GM12875 (cell line): ENCODE data around the gene TACC3.

Source experiments
- H3K4me3 ChIP-seq: one replicate; pipeline ENCODE4 v1.5.1; 2011; ENCODE audit warnings: low read depth, low read length, control low read depth
- TF ChIP-seq, protein P1 (sequence below): IDR thresholded peaks from 2 replicates; pipeline ENCODE4 v1.5.1; 2011; ENCODE audit warnings: low read depth, mild to moderate bottlenecking, control low read depth, inconsistent platforms, low read length, moderate library complexity, borderline replicate concordance; ENCODE audit not compliant: insufficient read depth

TACC3 gene

DNA sequence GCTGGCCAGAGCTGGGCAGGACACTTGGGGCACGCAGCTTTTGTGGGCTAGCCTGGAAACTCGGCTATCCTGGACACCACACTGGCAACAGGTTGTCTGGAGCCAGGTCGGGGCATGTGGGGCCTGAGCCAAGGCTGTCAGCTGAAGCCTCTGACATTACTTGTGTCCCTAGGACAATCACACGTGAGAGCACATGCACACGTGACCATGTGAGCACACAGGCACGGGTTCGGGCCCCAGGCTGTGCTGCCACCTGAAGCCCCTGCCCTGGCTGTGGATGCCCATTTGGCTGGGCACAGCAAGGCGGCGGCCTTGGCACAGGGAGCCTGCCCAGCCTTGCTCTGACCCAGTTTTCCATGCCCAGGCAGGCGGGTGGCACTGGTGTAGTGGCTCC lies 63.1 kb downstream of the TACC3 start:
- H3K4me3 ChIP-seq = no peak overlapping the region
- TF ChIP-seq, protein P1, sequence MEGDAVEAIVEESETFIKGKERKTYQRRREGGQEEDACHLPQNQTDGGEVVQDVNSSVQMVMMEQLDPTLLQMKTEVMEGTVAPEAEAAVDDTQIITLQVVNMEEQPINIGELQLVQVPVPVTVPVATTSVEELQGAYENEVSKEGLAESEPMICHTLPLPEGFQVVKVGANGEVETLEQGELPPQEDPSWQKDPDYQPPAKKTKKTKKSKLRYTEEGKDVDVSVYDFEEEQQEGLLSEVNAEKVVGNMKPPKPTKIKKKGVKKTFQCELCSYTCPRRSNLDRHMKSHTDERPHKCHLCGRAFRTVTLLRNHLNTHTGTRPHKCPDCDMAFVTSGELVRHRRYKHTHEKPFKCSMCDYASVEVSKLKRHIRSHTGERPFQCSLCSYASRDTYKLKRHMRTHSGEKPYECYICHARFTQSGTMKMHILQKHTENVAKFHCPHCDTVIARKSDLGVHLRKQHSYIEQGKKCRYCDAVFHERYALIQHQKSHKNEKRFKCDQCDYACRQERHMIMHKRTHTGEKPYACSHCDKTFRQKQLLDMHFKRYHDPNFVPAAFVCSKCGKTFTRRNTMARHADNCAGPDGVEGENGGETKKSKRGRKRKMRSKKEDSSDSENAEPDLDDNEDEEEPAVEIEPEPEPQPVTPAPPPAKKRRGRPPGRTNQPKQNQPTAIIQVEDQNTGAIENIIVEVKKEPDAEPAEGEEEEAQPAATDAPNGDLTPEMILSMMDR = no peak

DNA sequence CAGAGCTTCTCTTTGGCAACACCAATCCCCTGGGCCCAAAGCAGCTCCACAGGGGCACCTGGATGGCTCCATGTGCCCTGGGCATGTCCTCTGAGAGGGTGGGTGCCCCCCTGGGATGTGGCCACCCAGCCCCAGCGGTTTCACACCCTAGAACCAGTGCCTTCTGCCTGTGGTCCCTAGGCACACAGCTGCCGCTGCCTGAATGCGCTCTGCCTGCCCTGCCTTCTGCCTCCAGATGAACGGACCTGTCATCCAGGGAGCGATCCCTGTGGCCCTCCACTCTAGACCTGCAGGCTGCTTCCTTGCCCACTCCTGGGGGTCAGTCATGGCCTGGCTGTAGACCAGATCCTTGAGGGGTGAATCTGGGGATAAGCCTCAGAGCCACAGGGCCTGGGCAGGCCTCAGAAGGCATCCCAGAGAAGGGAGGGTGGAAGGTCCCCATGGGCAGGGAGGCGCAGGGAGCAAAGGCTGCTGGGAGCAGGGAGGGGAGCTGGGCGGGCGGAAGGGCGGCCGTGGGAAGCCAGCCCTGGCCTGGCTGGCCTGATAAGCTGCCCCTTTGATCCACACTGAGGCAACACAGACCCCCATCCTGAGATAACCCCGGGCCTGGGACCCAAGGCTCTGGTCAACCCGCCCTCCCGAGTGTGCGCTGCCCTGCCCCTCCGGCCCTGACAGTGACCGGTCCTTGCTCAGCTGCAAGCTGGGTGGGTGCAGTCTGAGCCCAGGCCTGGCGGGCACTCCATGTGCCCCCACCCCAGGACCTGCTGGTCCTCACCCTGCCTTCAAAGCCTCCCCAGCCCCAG lies 63.7 kb downstream of the TACC3 start:
- TF ChIP-seq, protein P1 = no peak
- no peak overlapping the region for H3K4me3 ChIP-seq

DNA sequence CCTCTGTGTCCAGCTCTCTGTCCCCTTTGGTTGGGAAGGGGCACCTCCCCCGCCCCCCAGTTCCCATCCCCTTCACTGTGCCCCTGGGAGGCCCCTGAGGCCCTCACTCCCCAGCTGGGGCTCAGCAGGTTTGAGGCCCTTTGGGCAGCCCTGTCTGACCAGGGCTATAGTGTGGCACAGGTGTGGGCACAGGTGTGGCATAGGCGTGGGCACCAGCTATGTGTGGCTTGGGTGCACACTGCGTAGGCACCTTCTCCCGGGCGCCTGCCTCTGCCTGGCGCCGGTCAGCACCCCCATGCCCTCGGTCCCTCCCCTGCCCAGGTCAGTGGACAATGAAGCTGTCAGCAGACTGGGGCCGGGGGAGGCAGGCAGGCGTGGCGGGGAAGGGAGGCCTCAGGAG lies 64.3 kb downstream of the TACC3 start:
- H3K4me3 ChIP-seq = no peak overlapping the region
- TF ChIP-seq, protein P1 = no peak

DNA sequence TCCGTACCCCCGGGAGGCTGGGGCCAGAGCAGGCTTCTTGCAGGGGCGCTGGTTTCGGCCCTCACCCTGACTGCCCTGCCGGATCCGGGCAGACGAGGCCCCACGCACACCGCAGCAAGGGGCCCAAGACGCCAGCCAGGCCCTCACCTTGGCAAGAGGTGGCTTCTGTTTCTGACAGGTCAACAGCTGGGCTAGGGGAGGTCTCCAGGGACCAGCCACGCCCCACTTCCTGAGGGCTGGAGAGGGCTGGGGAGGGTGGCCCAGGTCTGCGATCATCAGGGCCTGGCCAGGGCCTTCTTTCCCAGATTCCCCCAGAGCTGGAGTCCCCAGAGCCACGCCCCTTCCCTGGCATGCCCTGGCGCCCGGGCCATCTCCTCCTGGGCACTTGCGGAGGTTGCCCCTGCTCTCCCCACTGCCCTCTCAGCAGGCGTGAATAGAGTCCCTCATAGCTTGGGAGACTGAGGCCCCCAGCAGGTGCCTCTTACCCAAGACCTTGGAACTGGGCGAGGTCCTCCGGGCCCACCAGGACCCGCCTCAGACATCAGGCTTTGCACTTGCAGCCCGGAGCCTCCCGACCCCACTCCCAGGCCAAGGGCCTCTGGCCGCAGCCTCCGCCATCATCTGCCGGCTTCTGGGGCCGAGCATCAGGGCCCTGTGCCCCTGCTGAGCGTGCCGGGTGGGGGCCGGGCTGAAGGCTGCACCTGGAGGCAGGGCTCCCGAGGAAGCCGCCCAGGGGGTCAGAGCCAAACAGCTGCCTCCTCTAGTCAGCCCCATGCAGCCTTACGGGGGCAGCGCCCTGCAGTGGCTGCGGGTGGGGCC lies 65.4 kb downstream of the TACC3 start:
- TF ChIP-seq, protein P1 = no peak
- H3K4me3 ChIP-seq = no peak overlapping the region

DNA sequence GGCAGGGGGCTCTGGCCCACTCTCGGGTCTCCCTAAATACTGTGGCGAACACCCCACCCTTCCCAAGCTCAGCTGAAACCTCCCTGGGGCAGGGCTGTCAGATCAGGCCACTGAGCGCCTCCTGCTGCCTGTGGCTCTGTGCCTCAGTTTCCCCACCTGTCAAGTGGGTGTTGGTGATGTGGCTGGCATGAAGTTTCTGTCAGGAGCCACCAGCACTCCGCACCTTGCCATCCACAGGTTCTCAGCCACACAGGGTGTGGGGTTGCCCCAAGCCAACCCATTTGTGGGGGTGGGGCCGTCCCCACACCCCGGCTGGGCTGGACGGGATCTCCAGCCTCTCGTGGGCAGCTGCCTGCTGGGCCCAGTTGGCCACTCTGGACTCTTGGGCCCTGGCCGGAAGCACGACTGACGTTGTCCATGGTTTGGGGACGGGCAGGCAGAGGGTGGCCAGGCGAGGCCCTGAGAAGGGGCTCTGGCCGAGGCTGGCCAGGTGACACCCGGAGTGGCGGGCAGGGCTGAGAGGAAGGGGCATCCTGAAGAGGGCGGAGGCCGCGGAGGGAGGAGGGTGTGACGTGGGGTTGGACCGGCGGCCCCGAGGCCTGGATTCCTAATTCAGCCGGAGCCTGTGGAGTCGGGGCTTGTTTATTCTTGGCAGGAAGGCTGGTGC lies 66.2 kb downstream of the TACC3 start:
- TF ChIP-seq, protein P1 = no peak
- H3K4me3 ChIP-seq = no peak overlapping the region

DNA sequence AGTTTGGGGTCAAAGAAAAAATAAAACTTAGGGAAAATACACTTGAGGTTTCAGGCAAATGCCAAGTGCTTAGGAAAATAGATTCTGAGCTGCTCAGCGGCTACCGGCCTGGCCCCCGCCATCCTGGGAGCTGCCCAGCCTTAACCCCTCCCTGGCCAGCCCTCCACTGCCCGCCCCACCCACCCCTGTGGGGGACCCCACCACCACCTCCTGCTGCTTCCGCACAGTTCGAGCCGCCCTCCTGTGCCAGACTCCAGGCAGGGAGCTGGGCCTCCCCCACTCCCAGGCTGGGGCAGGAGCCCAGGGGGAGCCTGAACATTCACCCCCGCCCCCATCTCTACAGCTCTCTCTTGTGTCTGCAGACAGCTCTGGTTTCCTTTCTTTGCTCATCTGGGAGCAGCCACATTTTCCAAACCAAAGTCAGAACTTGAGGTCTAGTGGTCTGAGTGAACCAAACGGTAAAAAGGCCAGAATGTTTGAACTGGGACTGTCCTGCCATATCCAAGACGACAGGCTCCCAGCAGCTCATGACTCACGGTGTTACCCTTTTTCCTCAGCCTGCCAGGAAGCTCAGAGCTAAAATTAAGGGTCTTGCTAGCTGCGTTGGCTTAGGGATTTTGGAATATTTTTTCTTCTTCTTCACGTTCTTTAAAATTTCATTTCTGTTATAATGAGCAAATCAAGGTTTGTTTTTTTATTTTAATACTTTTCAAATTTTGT lies 67.1 kb downstream of the TACC3 start:
- no peak overlapping the region for H3K4me3 ChIP-seq
- TF ChIP-seq, protein P1 = no peak
